Colonic mucosa (tissue), 4 donors: Measurements from ENCODE around the gene UNC5C. TPM values are rescaled to one million over a fixed set of nuclear protein-coding genes. Genes with fewer than 3 reads are reported as not detected.

Experiments
- DNase-seq: peaks from one replicate; pipeline ENCODE4 v3.0.0-alpha.2; 2020
- H3K27ac ChIP-seq: fragments of 200-600 bp; one replicate; pipeline ENCODE4 v1.8.0; 2021
- H3K27me3 ChIP-seq: fragments of 200-600 bp; one replicate; pipeline ENCODE4 v1.8.0; 2021
- H3K36me3 ChIP-seq: fragments of 200-600 bp; one replicate; pipeline ENCODE4 v1.8.0; 2021
- H3K4me1 ChIP-seq: fragments of 200-600 bp; one replicate; pipeline ENCODE4 v1.8.0; 2021; ENCODE audit warnings: mild to moderate bottlenecking
- H3K4me3 ChIP-seq: fragments of 200-600 bp; one replicate; pipeline ENCODE4 v1.8.0; 2021
- H3K9ac ChIP-seq, 2 donors: one replicate each; pipeline ENCODE4 v1.7.0; 2013; ENCODE audit warnings: control low read depth in 2 of 2, low read depth in 2 of 2, low read length in 2 of 2
- H3K9me3 ChIP-seq: fragments of 200-600 bp; one replicate; pipeline ENCODE4 v1.8.0; 2021
- intact Hi-C: fragments of 100-400 bp; cut with DNase I; formaldehyde crosslinking; loops from one replicate; pipeline ENCODE4 v1.14.1; 2022
- total RNA-seq, 2 donors: library from RNA; stranded (reverse); fragmentation: NEBNext Ultra II Directional in 1 of 2; extraction: Animal tissue kit (Norgen Biotek cat#: 25700) in 1 of 2; gene quantifications; one replicate each; pipeline ENCODE4 v1.2.1, GENCODE V29; 2021
- TF ChIP-seq, protein P1 (sequence below): fragments of 200-600 bp; IDR thresholded peaks from one replicate; pipeline ENCODE4 v1.8.0; 2022; ENCODE audit warnings: antibody characterized with exemption, mild to moderate bottlenecking
- donor health status: healthy.
- donor health status: DM: no; HTN: no; CAD: no.
- donor health status: DM: no; HTN: no; CAD: no.

Gene UNC5C
- total RNA-seq, 2 donors from 2014 or later = 3.9 to 4.2 TPM

DNA sequence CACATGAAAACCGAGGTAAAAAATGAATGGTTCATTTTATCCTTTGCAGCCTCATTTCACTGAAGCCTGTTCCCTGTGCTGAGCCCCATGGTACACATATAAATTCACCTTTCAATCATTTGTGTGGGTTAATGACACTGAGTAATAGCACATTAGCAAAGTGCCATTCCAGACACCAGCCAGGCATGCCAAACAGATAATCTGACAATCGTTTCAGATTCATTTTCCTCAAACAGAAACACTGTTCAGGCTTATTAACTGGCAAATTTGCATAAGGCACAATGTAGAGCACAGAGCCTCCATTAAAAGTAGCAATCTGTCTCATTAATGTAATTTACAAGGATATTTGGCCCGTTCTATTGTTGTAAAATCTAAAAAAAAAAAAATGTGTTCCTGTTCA lies 76.2 kb downstream of the UNC5C start:
- TF ChIP-seq, protein P1, sequence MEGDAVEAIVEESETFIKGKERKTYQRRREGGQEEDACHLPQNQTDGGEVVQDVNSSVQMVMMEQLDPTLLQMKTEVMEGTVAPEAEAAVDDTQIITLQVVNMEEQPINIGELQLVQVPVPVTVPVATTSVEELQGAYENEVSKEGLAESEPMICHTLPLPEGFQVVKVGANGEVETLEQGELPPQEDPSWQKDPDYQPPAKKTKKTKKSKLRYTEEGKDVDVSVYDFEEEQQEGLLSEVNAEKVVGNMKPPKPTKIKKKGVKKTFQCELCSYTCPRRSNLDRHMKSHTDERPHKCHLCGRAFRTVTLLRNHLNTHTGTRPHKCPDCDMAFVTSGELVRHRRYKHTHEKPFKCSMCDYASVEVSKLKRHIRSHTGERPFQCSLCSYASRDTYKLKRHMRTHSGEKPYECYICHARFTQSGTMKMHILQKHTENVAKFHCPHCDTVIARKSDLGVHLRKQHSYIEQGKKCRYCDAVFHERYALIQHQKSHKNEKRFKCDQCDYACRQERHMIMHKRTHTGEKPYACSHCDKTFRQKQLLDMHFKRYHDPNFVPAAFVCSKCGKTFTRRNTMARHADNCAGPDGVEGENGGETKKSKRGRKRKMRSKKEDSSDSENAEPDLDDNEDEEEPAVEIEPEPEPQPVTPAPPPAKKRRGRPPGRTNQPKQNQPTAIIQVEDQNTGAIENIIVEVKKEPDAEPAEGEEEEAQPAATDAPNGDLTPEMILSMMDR = no peak
- Histone ChIP-seq H3K4me3 (no peak overlapping the region), H3K9ac (no peak overlapping the region), H3K4me1 (no peaks in the 10 kb centered on the region), H3K36me3 (no peaks in the 10 kb centered on the region), H3K27ac (no peak overlapping the region), H3K27me3 (no peaks in the 10 kb centered on the region), H3K9me3 (no peaks in the 10 kb centered on the region)
- intact Hi-C loops = no loop called here
- DNase-seq = no peak

DNA sequence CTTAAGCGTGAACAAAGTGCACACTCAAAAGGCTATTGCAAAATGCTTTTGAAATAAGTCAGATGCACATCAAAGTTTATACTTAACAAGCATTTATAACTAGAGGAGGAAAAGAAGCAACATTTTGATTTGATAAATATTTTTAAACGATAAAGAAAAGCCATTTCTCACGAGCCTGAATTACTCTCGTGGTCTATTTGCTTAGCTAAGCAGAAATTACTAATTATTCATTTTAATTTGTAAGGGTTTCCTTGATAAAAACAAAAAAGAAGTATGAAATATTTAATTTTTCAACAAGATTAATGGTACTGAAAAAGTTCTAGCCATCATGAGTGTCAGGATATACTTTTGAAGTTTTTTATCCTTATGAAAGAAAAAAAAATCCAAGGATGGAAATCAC lies 78.2 kb downstream of the UNC5C start:
- intact Hi-C loops = no loop called here
- Histone ChIP-seq H3K27me3 (no peaks in the 10 kb centered on the region), H3K36me3 (no peaks in the 10 kb centered on the region), H3K27ac (no peak overlapping the region), H3K9ac (no peak overlapping the region), H3K4me1 (no peaks in the 10 kb centered on the region), H3K9me3 (no peaks in the 10 kb centered on the region), H3K4me3 (no peak overlapping the region)
- TF ChIP-seq, protein P1 = no peak
- DNase-seq = no peak

DNA sequence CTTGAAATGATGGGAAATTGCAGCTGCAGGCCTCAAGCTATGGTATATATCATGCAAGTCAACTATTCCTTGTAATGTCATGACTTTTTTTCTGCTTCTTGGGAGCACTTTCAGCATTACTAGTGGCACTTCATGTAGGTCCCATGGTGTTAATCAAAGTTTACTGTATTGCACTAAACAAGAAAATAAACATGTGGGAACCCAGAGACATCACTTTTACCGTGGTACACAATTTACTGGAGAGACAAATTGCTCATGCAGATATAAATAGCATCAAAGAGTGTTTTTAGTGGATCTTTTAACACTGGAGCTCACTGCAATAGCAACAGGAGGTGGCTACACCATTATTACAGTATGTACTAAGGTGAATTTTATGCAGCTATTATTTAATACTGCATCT lies 79.2 kb downstream of the UNC5C start:
- intact Hi-C loops = no loop called here
- no peak overlapping the region for H3K9ac ChIP-seq
- no peaks in the 10 kb centered on the region for H3K9me3 ChIP-seq
- DNase-seq = no peak
- H3K27me3 ChIP-seq = no peaks in the 10 kb centered on the region
- H3K36me3 ChIP-seq = no peaks in the 10 kb centered on the region
- no peak overlapping the region for H3K27ac ChIP-seq
- no peak overlapping the region for H3K4me3 ChIP-seq
- TF ChIP-seq, protein P1 = no peak
- no peaks in the 10 kb centered on the region for H3K4me1 ChIP-seq

DNA sequence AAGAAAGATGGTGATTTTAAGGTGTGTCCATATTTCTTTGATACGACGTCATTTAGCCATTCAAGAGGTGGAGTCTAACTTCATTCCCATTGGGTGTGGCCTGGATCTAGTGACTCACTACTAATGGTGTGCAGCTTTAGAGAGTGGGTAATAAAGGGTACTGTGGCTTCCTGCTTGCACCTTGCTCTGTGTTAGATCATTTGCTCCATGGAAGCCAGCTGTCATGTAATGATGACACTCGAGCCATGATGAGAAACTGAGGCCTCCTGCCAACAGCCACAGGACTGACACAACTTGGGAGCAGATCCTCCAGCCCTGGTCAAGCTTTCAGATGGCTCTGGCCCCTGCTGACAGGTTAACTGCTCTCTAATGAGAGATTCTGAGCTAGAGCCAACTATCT lies 82.0 kb downstream of the UNC5C start:
- intact Hi-C loops = no loop called here
- no peak for DNase-seq
- Histone ChIP-seq H3K27me3 (no peaks in the 10 kb centered on the region), H3K27ac (no peak overlapping the region), H3K4me1 (no peaks in the 10 kb centered on the region), H3K9me3 (no peaks in the 10 kb centered on the region), H3K9ac (no peak overlapping the region), H3K4me3 (no peak overlapping the region), H3K36me3 (no peaks in the 10 kb centered on the region)
- TF ChIP-seq, protein P1 = no peak

DNA sequence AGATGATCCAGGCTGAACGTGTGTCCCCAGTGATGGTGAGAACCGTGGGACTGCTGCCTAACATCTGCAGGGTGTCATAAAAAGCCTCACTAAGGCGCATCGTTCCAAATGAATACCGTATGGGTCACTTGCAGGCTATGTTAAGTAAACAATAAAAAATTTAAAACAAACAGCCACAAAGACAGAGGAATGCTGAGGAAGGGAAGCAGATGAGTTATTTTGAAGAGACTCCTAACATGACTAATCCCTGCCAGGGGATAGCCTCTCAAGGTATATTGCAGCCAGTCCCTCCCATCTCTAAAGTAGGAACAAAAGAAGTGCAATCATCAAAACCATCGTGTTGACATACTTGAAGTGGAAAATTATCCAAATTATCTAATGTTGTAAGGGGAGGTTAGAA lies 83.8 kb downstream of the UNC5C start:
- H3K4me3 ChIP-seq = no peak overlapping the region
- no peaks in the 10 kb centered on the region for H3K9me3 ChIP-seq
- no peak overlapping the region for H3K9ac ChIP-seq
- no peak for DNase-seq
- H3K27me3 ChIP-seq = no peaks in the 10 kb centered on the region
- intact Hi-C loops = no loop called here
- no peaks in the 10 kb centered on the region for H3K4me1 ChIP-seq
- no peak overlapping the region for H3K27ac ChIP-seq
- TF ChIP-seq, protein P1 = no peak
- H3K36me3 ChIP-seq = no peaks in the 10 kb centered on the region

DNA sequence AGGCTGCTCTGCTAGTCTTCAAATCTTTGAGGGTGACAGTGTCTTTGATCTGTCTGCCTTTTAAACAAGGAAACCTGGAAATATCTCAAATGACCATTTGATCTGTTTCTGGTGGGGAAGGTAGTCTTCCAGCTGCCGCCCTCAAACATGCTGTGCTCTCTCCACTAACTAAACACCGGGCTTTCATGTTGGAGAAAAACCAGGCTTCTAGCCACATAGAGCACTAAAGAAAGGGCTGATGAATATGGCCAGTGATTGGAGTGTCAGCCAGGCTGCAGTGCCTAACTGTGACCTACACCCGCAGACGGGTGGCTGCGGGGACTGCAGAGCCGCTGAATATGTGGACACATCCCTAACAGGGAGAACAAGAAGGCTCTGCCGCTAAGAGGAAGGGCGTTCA lies 85.9 kb downstream of the UNC5C start:
- intact Hi-C loops = no loop called here
- H3K36me3 ChIP-seq = no peaks in the 10 kb centered on the region
- TF ChIP-seq, protein P1 = no peak
- no peak for DNase-seq
- no peak overlapping the region for H3K27ac ChIP-seq
- H3K27me3 ChIP-seq = no peaks in the 10 kb centered on the region
- no peak overlapping the region for H3K9ac ChIP-seq
- H3K4me1 ChIP-seq = no peaks in the 10 kb centered on the region
- no peak overlapping the region for H3K4me3 ChIP-seq
- H3K9me3 ChIP-seq = no peaks in the 10 kb centered on the region
